Measurements from ENCODE around the gene GLCCI1.
"Not testable (repeated sequence)": the region's sequence is repeated elsewhere in the genome, so short reads cannot be mapped to it uniquely, and the experiment has no call there.

The GLCCI1 gene

GRCh38 chr7:8048067-8048466 is 79.5 kb downstream of the GLCCI1 start:
- DNase-seq (ENCODE audit: low read depth in 2 of 2), result not testable (repeated sequence)

- DNase-seq (ENCODE audit: low read depth in 2 of 2), result no peak
Observed at GRCh38 chr7:8051373-8051772, 82.8 kb downstream of the GLCCI1 start.

GRCh38 chr7:8051998-8052397 is 83.4 kb downstream of the GLCCI1 start:
- no peak for DNase-seq (ENCODE audit: low read depth in 2 of 2)

GRCh38 chr7:8052824-8053223 is 84.2 kb downstream of the GLCCI1 start:
- no peak for DNase-seq (ENCODE audit: low read depth in 2 of 2)

- no peak for DNase-seq (ENCODE audit: low read depth in 2 of 2)
Observed at GRCh38 chr7:8056439-8056838, 87.8 kb downstream of the GLCCI1 start.

GRCh38 chr7:8057566-8057965 is 89.0 kb downstream of the GLCCI1 start:
- DNase-seq (ENCODE audit: low read depth in 2 of 2), result no peak

GRCh38 chr7:8058322-8058721 is 89.7 kb downstream of the GLCCI1 start:
- no peak for DNase-seq (ENCODE audit: low read depth in 2 of 2)

DNA sequence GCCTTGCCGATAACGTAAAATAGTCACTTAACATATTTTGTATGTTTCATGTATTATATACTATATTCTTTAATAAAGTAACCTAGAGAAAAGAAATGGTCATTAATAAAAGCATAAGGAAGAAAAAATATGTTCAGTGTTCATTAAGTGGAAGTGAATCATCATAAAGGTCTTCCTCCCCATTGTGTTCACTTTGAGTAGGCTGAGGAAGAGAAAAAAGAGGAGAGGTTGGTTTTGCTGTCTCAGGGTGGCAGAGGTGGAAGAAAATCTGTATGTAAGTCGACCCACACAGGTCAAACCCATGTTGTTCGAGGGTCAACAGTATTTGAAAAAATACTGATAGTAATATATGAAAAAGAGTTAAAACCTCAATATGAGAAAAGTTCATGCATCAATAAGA is 90.3 kb downstream of the GLCCI1 start:
- DNase-seq (ENCODE audit: low read depth in 2 of 2), result no peak

- DNase-seq (ENCODE audit: low read depth in 2 of 2), result no peak
Observed at GRCh38 chr7:8060241-8060640, 91.6 kb downstream of the GLCCI1 start.

- DNase-seq (ENCODE audit: low read depth in 2 of 2), result not testable (repeated sequence)
Observed at GRCh38 chr7:8063300-8063699, 94.7 kb downstream of the GLCCI1 start.

DNA sequence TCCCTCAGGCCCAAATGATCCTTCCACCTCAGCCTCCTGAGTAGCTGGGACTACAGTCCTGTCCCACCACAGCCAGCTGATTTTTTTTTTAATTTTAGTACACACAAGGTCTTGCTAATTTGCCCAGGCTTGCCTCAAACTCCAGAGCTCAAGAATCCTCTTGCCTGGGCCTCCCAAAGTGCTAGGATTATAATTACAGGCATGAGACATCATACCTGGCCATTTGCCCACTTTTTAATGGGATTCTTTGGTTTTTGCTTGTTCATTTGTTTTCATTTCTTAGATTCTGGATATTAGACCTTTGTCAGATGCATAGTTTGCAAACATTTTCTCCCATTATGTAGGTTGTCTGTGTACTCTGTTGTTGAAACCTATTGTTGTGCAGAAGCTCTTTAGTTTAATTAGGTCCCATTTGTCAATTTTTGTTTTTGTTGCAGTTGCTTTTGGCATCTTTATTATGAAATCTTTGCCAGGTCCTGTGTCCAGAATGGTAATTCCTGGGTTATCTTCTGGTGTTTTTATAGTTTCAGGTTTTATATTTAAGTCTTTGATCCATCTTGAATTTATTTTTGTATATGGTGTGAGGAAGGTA is 95.2 kb downstream of the GLCCI1 start:
- DNase-seq (ENCODE audit: low read depth in 2 of 2), result no peak

DNA sequence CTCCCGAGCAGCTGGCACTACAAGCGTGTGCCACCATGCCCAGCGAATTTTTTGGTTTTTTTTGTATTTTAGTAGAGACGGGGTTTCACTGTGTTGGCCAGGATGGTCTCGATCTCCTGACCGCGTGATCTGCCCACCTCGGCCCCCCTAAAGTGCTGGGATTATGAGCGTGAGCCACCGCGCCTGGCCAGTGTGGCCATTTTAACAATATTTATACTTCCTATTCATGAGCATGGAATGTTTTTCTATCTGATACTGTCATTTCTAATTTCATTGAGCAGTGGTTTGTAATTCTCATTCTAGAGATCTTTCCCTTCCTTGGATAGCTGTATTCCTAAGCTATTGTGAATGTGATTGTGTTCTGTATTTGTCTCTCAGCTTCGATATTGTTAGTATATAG is 96.2 kb downstream of the GLCCI1 start:
- no peak for DNase-seq (ENCODE audit: low read depth in 2 of 2)

- DNase-seq (ENCODE audit: low read depth in 2 of 2), result no peak
Observed at GRCh38 chr7:8065356-8065813, 96.8 kb downstream of the GLCCI1 start.

- DNase-seq (ENCODE audit: low read depth in 2 of 2), result no peak
Observed at GRCh38 chr7:8068892-8069686, 100.5 kb downstream of the GLCCI1 start.

- DNase-seq (ENCODE audit: low read depth in 2 of 2), result no peak
Observed at GRCh38 chr7:8070451-8071180, 102.0 kb downstream of the GLCCI1 start.

DNA sequence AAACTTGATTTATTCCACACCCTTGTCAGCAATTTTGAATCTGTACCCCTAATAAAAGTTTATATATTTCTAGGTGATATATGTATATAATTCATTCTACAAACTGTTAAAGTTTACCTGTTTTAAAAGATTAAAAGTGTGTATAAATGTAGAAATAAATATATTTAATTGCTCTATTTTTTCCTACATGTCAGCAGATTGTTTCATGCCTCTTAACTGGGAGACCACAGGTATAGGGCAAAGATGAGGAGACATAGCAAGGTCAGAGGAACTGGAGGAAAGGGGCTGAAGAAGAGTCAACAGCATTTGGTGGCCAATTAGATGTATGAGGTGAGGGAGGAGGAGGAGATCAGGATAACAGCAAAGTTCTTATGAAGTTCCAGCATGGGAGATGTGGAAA is 109.8 kb downstream of the GLCCI1 start:
- DNase-seq (ENCODE audit: low read depth in 2 of 2), result no peak

- no peak for DNase-seq (ENCODE audit: low read depth in 2 of 2)
Observed at GRCh38 chr7:8082762-8083161, 114.2 kb downstream of the GLCCI1 start.

DNA sequence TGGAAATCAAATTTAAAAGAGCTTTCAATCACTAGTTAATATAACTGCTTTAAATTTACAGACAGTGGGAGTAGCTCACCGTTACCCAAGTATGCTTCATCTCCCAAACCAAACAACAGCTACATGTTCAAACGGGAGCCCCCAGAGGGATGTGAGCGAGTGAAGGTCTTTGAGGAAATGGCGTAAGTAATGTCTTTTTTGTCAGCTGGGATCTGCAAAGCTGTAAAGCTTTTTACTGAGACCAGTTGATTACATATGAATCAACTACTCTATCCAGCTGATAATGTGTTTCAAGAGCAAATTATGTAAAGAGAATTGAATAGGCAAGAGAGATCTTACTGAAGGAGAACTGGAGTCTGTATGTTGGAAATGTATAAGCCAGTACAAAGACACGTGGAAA is 116.2 kb downstream of the GLCCI1 start:
- DNase-seq (ENCODE audit: low read depth in 2 of 2), result no peak

DNA sequence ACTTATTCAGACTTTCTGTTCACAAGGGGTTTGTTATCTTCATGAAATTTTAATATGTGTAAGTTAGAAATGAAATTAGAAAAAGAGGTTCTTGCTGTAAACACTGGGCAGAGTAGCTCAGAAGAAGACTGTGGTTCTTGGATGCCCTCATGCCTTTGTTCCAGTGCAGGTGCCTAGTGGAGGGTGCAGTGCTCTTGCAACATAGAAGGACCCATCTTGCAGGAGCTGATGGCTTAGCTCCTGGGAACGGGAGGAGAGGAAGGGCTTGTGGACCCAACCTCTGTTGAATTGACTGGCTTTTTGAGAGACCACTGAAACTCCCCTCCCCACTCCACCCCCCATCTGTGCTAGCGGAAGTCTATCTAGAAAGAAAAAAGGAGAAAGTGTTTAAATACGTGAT is 116.8 kb downstream of the GLCCI1 start:
- no peak for DNase-seq (ENCODE audit: low read depth in 2 of 2)

- no peak for DNase-seq (ENCODE audit: low read depth in 2 of 2)
Observed at GRCh38 chr7:8086239-8086638, 117.6 kb downstream of the GLCCI1 start.

GRCh38 chr7:8089036-8089780 is 120.6 kb downstream of the GLCCI1 start:
- DNase-seq (ENCODE audit: low read depth in 2 of 2), result no peak

DNA sequence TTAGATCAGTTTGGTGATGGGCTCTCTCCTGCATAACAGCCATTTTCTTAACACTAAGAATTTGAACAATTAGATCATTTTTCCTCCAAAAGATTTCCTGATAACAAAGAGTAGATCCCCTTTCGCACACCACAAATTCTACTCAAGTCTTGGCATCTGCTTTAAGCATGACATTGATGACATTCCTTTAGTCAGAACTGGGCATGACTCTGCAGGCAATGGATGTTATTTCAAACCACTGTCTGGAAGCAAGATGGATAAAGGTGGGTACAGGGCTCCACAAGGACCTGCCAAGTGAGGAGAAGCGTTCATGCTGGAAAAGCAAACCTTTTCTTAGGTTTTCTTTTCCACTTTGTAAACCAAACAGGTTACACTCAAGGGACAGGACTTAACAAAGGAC is 123.5 kb downstream of the GLCCI1 start:
- DNase-seq (ENCODE audit: low read depth in 2 of 2), result no peak
